GM18858 (cell line): ENCODE measurements around the gene RNF34.
A peak's percentile ranks its signal among the peaks of the same experiment; 100 is the strongest.

Source experiments
- ATAC-seq: cut with Tn5 transposase; IDR thresholded peaks from one replicate; pipeline ENCODE4 v1.9.1; 2021; ENCODE audit not compliant: unreplicated experiment

The RNF34 gene

GRCh38 chr12:121388421-121388981 lies 11.4 kb upstream of the RNF34 start:
- ATAC-seq = no peak

DNA sequence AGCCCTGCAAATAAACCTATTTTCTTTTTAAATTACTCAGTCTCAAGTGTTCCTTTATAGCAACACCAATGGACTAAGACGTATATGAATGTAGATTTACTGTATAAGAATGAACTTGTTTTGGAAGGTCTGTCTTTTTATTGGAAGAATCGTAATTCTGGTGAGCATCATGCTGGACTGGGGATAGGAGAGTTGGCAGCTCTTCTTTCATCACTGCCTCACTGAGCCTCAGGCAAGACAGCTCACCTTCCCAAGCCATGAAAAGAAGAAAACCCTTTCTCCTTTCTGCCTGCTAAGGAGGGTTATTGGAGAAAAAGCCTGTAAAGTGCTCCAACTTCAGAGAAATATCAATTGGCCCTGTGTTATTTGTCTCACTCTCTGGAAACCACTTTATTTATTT lies 9.1 kb upstream of the RNF34 start:
- no peak for ATAC-seq

DNA sequence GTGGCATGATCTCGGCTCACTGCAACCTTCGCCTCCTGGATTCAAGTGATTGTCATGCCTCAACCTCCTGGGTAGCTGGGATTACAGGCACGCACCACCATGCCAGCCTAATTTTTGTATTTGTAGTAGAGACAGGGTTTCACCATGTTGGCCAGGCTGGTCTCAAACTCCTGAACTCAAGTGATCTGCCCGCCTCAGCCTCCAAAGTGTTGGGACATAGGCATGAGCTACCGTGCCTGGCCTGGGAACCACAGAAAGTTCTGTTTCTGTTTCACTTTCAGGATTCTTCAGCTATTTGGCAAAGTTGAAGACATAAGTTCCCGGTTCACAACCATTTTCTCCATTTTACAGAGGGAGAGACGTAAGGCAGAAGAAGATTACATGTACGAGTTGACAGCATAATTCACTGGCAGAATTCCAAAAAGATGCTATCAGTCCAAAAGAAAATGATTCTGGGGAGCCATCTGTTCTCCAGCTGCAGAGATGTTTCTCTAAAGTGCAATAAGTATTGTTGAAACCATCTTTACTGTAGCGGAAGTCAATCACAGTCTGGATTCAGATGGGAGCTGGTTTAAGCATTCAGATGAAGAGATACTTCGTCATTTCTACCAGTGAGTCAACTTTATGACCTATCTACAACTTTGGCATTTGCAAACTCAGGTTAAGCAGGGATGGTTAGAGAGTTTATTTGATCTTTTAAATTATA lies 8.1 kb upstream of the RNF34 start:
- no peak for ATAC-seq

- no peak for ATAC-seq
Observed at GRCh38 chr12:121392325-121392716, 7.6 kb upstream of the RNF34 start.

- ATAC-seq = no peak
Observed at GRCh38 chr12:121397521-121397920, 2.4 kb upstream of the RNF34 start.

GRCh38 chr12:121398355-121398754 lies 1.6 kb upstream of the RNF34 start:
- ATAC-seq = no peak

DNA sequence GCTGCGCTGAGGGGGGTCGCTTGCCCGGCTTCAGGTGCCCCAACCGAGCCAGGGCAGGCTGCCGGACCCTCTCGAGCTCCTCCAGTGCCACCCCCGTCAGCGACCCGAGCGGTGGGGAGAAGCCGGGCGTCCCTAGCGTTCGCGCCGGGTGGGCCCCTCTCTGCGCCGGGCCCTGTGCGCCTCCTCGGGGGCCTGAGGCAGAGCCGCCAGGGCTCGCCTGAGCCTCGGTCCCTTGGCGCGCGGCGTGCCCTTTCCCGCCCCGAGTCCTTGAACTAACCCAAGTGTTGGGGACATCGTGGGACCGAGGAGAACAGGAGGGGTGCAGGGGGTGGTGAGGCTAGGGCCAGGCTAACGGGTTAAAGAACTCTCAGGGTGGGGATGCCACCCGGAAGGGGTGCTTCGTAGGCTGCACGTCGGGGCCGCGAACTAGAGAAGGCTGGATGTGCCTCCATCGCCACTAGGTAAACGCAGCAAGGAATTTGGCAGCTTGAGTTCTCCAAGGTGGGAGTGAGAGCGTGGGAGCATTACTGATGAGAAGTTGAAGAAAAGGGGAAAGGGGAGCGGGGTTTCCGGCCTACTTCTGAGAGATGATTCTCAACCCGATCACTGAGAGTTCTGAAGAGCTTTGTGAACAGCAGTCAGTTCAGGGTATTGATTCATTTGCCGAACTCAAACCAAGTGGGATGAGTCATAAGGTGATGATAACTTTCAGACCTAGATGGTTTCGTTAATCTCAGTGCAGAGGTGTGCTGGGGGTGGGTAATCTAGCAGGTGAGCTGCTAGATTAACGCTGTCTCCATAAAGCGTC lies 618 bp downstream of the RNF34 start:
- peak; percentile 39 for ATAC-seq

- no peak for ATAC-seq
Observed at GRCh38 chr12:121403721-121404120, 3.8 kb downstream of the RNF34 start.

DNA sequence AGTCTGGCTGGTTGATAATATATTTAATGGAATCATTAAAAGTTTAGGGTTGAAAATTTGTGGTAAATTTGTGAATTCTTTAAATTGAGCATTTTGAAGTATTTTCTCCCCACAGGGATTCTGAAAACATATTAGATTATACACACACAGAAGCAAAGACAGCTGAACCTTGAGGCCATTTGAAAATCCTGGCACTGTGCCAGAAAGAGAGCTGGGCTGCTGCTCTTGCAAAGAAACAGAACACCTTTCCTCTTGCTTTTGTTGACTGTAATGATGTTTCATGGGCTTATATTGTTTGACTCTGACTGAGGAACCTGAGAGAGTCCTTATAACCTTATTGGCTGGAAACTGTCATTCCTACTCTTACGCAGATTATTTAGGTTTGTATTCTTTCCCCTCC lies 4.8 kb downstream of the RNF34 start:
- no peak for ATAC-seq

- ATAC-seq = no peak
Observed at GRCh38 chr12:121405211-121405610, 5.3 kb downstream of the RNF34 start.

- no peak for ATAC-seq
Observed at GRCh38 chr12:121413917-121414316, 14.0 kb downstream of the RNF34 start.

DNA sequence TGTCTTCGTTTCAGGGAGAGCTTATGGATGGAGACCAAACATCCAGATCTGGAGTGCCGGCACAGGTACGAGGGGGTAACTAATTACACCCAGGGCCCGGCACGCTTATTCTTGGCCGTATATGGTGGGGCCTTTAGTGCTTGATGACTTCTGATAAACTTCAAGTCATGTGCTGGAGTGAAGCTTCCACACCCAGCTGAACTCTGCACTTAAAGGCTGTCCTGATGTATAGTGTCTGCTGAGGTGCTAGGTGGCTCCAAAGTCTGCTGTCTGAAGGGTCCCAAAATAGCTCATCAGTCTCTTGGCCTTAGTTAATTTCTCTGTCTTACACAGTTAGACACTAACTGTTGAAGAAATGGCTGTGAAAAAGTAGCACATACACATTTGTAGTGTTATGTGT lies 17.9 kb downstream of the RNF34 start:
- ATAC-seq = no peak

DNA sequence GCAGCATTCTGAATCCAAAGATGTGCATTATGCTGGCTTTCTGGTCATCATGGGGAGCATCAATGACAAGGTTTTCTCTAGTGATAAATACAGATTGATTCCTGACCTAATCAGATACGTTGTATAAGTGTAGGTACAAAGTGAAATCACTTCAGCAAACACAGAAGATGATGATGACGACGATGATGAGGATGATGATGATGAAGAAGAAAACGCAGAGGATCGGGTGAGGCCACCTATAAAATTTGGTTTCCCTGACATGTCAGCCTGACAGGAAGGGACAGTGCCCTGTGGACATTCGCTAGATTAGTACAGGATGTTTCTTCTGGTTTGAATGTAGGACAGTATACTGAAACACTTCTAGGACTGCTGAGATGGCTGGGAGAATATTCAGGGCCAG lies 20.2 kb downstream of the RNF34 start:
- ATAC-seq = no peak

- ATAC-seq = no peak
Observed at GRCh38 chr12:121423253-121423652, 23.3 kb downstream of the RNF34 start.

GRCh38 chr12:121423682-121424623 lies 24.0 kb downstream of the RNF34 start:
- no peak for ATAC-seq

GRCh38 chr12:121424624-121424975 lies 24.7 kb downstream of the RNF34 start:
- no peak for ATAC-seq

GRCh38 chr12:121427556-121428050 lies 27.7 kb downstream of the RNF34 start:
- ATAC-seq = no peak

- no peak for ATAC-seq
Observed at GRCh38 chr12:121428883-121429282, 29.0 kb downstream of the RNF34 start.

GRCh38 chr12:121430833-121431415 lies 31.0 kb downstream of the RNF34 start:
- ATAC-seq = no peak

DNA sequence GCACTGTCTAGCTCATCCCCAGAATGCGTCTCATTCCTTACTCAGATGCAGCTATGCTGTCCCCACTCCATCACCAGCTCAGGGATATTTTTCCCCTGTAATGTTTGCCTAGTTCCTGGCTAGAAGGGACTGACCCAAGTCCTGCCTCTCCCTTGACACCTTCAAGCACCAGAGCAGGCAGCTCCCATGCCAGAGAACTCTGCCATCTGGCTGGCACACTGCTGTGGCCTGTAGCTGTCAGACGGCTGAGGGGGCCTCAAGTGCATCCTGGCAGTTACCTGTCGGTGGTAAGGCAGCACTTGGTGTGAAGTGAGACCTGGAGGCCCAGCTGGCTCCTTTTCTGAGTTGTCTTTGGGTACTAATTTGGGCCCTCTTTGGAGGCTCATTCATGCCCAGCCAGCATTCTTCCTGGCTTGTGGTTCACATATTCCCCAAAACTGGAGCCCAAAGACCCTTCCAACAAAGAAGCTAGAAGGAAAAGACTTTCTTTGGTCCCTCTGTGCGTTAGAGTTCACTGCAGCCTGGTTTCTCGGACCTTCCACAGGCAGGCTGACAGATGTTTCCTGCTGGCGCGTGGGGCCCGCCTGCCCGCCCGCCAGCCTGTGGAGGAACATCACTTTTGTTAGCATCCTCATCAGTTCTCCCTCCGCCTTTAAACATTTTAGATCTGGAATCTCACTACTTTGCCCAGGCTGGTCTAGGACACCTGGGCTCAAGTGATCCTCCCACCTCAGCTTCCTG lies 33.0 kb downstream of the RNF34 start:
- ATAC-seq = no peak
